DMS53 treated with DMSO at 0.1 percent for 48 hours (cell line): ENCODE measurements around the gene TMC1.
"Not testable (repeated sequence)": the region's sequence is repeated elsewhere in the genome, so short reads cannot be mapped to it uniquely, and the experiment has no call there.

Source experiments
- DNase-seq: peaks from one replicate; lab custom pipeline; 2025; ENCODE audit not compliant: unreplicated experiment; lab: John Stamatoyannopoulos, UW

The TMC1 gene

GRCh38 chr9:72521416-72521815 lies at the start of gene TMC1:
TMC1 (plus strand) TSS chr9:72521608; CDS start chr9:72648649, 127,041 bp downstream.
- DNase-seq: not testable (repeated sequence)

DNA sequence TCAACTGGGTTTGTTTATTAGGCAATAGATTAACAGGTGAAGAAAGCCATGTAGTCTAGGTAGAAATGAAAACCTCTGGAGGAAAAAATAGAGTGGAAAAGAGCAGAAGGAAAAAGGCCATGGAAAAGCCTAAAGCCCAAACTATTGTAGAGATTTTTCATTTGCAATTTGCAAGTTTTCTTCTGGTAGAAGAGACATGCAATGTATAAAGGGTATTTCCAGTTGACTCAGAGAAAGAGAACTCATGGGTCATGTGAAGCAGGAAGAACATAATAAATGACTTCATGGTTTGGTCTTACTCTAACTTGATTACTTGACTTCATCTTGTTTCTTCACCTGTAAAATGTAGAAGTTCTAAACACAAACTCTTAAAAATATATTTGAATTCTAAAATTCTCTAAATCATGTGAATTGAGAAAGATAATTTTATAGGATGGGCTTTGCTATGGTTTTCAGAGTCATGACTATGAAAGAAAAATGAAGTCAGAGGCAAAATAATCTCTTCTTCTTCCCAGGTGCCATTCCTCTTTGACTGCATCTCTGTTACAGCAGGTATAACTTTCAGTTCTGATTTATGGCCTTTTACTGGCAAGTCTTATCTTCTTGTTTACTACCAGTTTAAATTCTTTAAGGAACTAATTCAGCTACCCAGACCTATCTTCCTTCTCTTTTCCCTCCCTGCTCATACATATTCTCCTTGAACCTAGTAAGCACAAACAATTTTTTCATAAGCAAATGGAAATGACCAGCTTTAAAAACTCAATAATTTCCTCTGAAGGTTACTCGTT lies 47.7 kb upstream of the TMC1 start:
- DNase-seq: no peak

GRCh38 chr9:72474676-72475075 lies 46.7 kb upstream of the TMC1 start:
- DNase-seq: no peak

DNA sequence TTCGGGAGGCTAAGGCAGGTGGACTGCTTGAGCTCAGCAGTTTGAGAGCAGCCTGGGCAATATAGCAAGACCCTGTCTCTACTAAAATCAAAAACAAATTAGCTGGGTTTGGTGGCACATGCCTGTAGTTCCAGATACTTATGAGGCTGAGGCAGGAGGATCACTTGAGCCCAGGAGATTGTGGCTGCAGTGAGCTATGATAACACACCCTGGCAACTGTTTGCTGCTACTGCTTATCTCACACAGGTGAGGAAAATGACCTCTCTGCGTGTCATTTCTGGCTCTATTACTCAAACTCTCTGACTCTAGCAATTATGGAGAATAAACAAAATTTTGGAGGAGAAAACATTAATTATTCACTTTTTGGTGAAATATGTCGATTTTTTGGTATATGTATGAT lies 45.3 kb upstream of the TMC1 start:
- no peak for DNase-seq

- DNase-seq: peak; percentile 43
Observed at GRCh38 chr9:72476617-72477437, 44.6 kb upstream of the TMC1 start.

DNA sequence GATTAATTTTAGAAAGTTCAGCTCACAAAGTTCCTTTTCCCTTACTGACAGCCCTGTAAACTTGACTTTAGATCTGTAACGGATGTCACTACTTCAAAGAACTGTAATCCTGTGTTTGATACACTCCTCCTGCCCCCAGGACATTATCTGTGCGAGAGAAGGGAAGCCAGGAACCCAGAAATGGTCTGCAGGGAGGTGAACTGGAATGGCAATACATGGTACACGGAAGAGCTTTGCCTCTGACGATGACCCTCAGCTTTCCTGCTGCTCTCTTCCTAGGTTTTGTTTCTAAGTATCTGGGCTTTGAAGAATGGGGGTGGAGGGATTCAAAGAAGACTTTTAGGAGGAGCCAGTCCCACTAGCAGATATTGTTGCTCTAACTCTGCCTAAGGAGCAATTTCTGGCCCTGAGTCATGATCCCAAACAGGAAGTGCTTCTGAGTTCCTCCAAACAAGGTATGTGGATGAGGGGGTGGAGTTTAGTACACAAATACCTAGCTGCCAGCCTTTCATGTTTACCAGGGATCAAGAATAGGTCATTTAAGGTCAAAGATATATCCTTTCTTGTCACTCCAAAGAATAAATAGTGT lies 43.4 kb upstream of the TMC1 start:
- peak; percentile 78 for DNase-seq

DNA sequence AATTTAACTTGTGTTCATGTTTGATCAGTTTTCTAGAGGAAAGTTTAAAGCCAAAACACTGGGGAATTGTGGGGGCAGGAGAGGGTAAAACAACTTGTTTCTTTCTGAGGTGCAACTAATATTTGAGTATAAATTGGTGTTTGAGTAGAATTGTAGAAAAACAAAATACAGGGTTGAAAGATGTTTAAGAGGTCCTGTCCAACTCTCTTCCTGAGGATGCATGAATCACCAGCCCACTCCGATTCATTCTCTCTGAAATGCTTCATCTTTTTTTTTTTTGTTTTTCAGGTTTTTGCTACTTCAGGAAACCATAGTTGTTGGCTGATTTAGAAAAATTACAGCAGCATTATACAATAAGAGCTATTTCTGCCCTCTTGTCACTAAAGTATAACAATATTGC lies 42.4 kb upstream of the TMC1 start:
- no peak for DNase-seq

GRCh38 chr9:72480261-72480660 lies 41.1 kb upstream of the TMC1 start:
- not testable (repeated sequence) for DNase-seq

DNA sequence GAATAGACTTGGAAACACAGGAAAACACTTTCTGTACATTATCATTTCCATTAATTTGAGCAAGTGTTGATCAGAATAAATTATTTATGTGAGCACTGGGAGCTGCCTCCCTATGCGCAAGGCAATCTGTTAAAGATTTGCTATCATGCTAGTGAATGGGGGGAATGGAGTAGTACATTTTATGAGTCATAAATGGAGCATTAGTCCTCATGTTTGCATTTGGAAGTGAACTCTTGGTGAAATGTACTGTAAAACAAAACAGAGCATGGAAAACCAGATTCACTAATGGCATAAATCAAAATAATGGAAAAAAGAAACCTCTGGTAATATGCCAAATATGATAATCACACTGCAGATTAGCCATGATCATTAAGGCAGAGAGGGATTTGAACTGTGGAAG lies 40.5 kb upstream of the TMC1 start:
- no peak for DNase-seq

- no peak for DNase-seq
Observed at GRCh38 chr9:72485821-72486593, 35.4 kb upstream of the TMC1 start.

DNA sequence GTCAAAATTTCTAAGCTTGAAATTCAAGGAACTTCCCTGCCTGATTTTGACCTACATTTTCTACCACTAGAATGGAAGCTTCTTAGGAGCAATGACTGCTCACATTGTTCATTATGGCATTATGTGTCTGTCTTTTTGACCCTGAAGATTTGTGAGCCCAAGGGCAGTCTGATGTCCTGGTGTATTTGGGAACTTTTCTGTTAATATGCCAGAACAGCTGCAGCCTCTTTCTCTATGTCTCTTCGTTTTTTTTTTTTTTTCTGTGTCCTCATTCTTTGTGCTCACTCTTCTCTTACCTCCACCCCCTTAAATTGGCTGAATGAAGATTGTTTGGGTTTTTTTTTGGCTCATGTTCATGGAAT lies 34.8 kb upstream of the TMC1 start:
- DNase-seq: no peak

DNA sequence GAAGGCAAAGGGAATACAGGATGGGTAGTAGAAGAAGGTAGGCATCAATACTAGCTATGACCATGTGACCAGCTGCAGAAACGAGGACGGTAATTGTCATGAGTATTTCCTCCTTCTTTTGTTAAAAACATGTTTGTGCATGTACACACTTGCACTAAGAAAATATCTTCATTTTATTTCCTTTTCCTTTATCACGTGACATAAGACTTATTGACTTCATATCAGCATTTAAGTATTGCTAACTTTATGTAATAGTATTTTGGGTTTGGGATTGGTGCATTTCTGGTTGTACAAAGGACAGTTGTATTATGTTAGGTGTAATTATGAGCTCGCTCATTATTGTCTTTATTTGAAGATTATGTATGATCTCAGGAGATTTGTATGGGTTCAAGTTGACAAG lies 33.7 kb upstream of the TMC1 start:
- DNase-seq: not testable (repeated sequence)

- no peak for DNase-seq
Observed at GRCh38 chr9:72489986-72490385, 31.4 kb upstream of the TMC1 start.

- DNase-seq: no peak
Observed at GRCh38 chr9:72491242-72491641, 30.2 kb upstream of the TMC1 start.

DNA sequence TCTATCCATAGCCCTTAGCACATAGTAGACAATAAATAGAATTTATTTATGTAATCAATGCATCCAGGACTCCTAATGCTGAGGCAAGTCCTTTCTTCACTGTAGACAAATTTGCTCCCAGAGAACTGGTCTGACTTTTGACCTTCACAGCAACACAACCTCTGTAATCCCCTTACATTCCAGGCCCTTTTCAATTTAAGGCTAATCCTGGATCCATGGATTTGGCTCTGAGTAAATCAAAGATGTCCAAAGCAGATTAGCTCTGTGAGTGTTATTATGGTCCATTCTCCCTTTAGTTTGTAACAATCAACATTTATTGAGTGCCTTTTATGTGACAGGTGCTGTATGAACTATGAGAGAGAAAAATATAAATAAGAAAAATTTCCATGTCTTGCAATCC lies 27.4 kb upstream of the TMC1 start:
- DNase-seq: no peak

DNA sequence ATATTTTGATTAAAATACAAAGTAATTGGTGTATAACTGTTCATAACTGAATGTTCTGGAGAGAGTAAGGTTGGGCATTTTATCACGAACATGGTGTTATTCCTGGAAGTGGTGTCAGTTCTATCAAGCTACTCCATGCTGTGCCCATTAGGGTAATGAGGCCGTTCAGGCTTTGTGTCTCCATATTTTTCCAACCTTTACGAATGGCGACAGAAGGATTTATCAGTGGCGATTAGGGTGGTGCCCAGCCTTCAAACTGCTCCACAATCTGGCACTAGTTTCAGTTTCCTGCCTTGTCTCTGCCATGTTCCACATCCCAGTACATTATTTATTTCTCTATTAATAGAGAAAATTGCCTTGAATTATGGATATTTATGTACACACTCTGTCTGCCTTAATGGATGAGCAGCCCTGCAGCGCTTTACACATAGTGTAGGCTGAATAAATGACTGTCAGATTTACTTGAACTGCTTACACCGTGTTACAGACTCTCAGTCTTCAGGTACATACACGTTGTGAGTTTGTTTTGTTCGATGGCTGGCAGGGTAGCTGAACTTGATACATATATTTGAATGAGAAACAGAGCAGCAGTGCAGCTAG lies 23.9 kb upstream of the TMC1 start:
- DNase-seq: no peak

DNA sequence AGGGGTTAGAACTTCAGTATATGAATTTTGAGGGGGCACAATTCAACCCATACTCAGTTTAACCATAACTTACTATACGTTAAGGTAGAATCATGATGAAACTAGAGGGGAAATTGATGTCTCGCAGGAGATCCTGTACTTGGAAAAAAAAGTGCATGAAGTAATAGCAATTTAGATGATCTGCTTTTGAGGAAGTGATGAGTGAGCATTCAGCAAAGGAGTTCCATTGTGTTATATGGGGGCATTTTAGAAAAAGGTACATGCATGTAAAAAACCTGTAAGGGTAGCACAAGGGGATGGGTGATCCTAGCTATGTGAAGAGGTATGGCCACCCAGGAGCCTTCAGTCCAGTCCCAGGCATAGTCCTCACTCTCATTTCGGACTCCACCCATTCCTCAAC lies 14.8 kb upstream of the TMC1 start:
- no peak for DNase-seq

DNA sequence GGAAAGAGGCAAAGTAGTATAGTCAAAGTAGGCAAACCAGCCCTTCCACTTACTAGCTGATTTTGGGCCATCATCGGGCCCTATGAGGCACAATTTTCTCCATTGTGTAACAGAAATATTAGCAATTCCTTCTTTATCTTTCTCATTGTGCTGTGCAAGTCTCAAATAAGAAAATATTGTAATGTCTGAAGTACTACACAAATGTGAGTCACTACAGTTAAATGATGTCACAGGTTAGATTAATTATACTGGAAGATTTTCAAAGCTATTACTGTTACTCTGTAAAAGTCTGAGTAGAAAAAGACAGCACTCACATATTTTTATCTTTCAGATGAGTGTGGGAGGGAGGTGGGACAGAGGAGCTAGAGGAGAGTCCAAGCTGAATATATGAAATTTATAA lies 12.4 kb upstream of the TMC1 start:
- no peak for DNase-seq

DNA sequence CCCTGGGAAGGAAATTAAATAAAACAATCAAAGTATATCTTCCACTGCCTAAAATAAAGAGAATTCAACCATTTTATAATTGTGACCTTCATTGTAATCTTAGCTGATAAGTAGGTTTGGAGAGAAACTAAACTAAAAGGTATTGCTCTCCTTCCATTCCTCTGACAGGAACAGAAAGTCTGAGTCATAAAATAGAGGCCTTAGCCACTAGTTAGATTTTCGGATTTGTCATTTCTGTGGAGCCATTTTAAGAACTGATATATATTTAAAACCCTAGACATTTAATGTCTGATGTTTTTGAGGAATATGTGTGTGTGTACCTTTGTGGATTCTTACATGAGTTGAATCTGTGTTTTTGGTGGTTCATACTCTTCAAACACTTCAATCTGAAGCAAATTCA lies 11.8 kb upstream of the TMC1 start:
- no peak for DNase-seq

DNA sequence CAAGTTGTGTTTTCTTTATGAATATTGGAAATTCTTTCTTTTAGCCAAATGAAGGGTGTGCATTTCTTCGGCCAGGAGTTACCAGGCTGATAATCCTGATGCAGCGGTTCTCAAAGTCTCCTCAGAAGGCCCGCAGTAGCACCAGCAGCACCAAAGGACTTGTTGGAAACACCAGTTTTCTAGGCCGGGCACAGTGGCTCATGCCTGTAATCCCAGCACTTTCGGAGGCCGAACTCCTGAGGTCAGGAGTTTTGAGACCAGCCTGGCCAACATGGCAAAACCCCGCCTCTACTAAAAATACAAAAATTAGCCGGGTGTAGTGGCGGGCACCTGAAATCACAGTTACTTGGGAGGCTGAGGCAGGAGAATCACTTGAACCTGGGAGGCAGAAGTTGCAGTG lies 397 bp upstream of the TMC1 start:
- not testable (repeated sequence) for DNase-seq
